Transverse colon (tissue), 4 donors: ENCODE results near the gene ATRAID. TPM values are rescaled to one million over a fixed set of nuclear protein-coding genes. Genes with fewer than 3 reads are reported as not detected.

Experiments used
- DNase-seq: peaks from one replicate; pipeline ENCODE4 v3.0.0-alpha.2; 2019
- H3K27ac ChIP-seq, 4 donors: fragments of 200-600 bp; sonication (generic); 2 replicates each; pipeline ENCODE4 v1.5.1; 2016 to 2018; ENCODE audit warnings: inconsistent platforms in 4 of 4
- H3K27me3 ChIP-seq: fragments of 200-600 bp; sonication (generic); 2 replicates; pipeline ENCODE4 v1.5.1; 2017; ENCODE audit warnings: inconsistent platforms
- H3K36me3 ChIP-seq, 4 donors: fragments of 200-600 bp; sonication (generic); 2 replicates each; pipeline ENCODE4 v1.5.1; 2017 to 2019; ENCODE audit warnings: inconsistent platforms in 4 of 4
- H3K4me1 ChIP-seq, 4 donors: fragments of 200-600 bp; sonication (generic); 2 replicates each; pipeline ENCODE4 v1.5.1; 2017 to 2020; ENCODE audit warnings: inconsistent platforms in 4 of 4
- H3K4me3 ChIP-seq, 4 donors: fragments of 200-600 bp; sonication (generic); 1 replicate in 1 of 4; 2 replicates in 3 of 4; pipeline versions ENCODE4 v1.5.1 to v1.6.1; 2017 to 2019; ENCODE audit warnings: inconsistent platforms in 4 of 4
- H3K9me3 ChIP-seq, 2 donors: fragments of 200-600 bp; sonication (generic); 2 replicates each; pipeline ENCODE4 v1.5.1; 2017 to 2019; ENCODE audit warnings: inconsistent platforms in 2 of 2
- EP300 ChIP-seq: sonication (generic); formaldehyde crosslinking; IDR thresholded peaks from one replicate; pipeline ENCODE4 v1.6.1; 2017; ENCODE audit warnings: antibody characterized with exemption, low read depth
- POLR2A ChIP-seq: fragments of 450-650 bp; IDR thresholded peaks from one replicate; pipeline ENCODE4 v1.6.1; 2016; ENCODE audit warnings: antibody characterized with exemption, mild to moderate bottlenecking, moderate library complexity
- POLR2AphosphoS5 ChIP-seq, 3 donors: sonication (generic); formaldehyde crosslinking; IDR thresholded peaks; one replicate each; pipeline ENCODE4 v1.6.1; 2016; ENCODE audit warnings: antibody characterized with exemption in 3 of 3
- WGBS, 2 donors: methylation state at CpG; one replicate each; pipeline ENCODE4 v1.1.5; 2018; ENCODE audit warnings: low coverage in 1 of 2; 5-methylcytosine and 5-hydroxymethylcytosine counted together
- in situ Hi-C, 4 donors: fragments of 200-750 bp; cut with MboI; loops; one replicate each; pipeline versions ENCODE4 v1.15.0 to v1.15.1; 2017; ENCODE audit warnings: low sequenced_read_pairs in 3 of 4, low pct_ligation_motif_present in 1 of 4, low pct_unique_long_range_greater_than_20kb in 1 of 4
- intact Hi-C: fragments of 100-400 bp; cut with DNase I; formaldehyde crosslinking; loops from one replicate; pipeline ENCODE4 v1.15.1; 2023; ENCODE audit warnings: low total_unique reads
- total RNA-seq, 4 donors: library from RNA; depleted of rRNA; stranded (reverse); fragments of >200 nt; gene quantifications; one replicate each; pipeline ENCODE4 v1.1.0, GENCODE V29; 2016
- TF ChIP-seq, protein P1 (sequence below), 5 experiments: fragments of 200-600 bp in 3 of 5; fragments of 450-650 bp in 2 of 5; sonication (generic) in 3 of 5; IDR thresholded peaks; 1 replicate in 2 of 5; 2 replicates in 3 of 5; pipeline ENCODE4 v1.5.1; 2016 to 2017; ENCODE audit warnings: antibody characterized with exemption in 5 of 5, inconsistent platforms in 3 of 5, mild to moderate bottlenecking in 2 of 5, moderate library complexity in 1 of 5

The ATRAID gene
- total RNA-seq, 4 donors from 2014 or later = 64.7 to 179 (median 121) TPM

DNA sequence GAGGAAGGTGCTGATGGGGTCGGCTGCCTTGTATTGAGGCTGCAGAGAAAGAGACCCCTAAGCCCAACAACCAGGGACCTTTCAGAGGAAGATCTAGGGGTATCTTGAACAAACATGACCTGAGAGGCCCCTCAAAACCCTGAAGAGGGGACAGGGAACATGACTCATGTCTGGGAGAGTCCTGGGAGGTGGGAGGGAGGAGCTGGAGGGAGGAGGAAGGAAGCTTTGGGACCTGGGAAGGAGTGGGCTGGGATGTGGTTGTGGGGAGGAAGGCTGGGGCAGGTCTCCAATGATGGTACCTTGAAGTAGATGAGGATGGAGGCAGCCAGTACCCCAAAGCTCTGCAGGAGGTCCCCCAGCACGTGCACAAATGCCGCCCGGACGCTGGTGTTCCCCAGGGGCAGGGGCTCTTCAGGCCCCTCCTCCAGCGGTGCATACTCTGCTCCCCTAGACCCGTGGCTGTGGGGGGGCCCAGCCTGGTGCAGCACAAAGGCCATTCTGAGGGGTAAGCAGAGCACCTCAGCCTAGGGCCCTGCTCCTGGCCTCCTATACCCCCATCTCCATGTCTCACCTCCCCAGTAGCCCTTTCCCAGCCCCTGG is 45.1 kb downstream of the ATRAID start:
- Histone ChIP-seq H3K27me3 (peaks cover 89% of the 10 kb centered on the region), H3K9me3 (no peaks in the 10 kb centered on the region), H3K36me3 (no peaks in the 10 kb centered on the region), H3K4me3 (no peak overlapping the region), H3K27ac (no peak overlapping the region), H3K4me1 (peaks cover 0 to 3% (median 2%) of the 10 kb centered on the region in 4 donors)
- 70% methylated on average over 7 of the region's 7 CpGs; no CpG with 5 or more reads in 1 of the 2 donors for WGBS, 2 donors
- no peak for DNase-seq
- TF ChIP-seq POLR2A = no peak
- intact Hi-C loops (no loop called here), in situ Hi-C loops (no loop called here)

DNA sequence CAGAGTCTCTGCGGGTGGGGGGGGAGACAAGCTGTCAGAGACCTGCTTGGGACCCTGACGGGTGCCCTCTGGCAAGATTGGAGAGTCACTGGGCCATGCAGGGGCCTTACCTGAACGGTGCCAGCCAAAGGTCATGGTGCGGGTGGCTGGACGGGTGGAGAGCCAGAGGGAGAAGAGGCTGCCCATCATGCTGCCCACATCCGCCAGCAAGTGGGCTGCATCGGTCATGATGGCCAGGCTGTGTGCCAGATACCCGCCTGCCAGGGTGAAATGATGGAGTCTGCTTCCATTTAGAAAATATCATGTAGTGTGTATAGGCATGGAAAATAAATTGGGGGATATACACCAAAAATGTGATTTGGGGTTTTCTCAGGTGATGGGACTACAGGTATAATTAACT is 46.2 kb downstream of the ATRAID start:
- intact Hi-C loops = no loop called here
- no peak for DNase-seq

DNA sequence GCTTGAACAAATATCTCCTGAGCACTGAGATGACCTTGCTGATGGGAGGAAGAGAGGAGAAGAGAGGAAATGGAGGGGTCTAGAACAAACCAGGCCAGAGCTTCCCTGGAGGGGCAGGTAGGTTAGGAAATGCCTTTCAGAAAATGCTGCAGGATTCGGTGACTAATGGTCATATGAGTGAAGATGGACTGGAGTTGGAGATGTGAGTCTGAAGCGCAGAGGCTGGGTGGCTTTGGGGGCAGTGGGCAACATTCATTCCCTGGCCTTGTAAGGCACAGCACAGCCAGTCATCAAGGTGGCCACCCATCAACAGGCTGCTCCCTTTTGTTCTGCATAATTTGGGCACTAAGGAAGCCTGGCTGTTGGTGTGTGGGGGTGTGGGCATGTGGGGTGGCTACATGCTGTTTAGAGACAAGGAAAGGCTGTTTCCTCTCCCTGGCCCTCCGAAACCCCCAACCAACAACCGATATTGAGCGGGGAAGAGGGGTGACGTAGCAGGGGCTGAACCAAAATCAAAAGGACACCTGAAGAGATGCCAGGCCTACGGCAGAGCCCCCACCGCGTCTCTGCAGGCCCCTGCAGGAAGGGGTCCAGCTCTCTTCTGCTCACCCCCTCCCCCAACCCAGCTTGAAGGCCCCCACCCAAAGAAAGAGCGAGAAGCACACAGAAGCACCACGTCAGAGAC is 49.5 kb downstream of the ATRAID start:
- in situ Hi-C loops = no loop called here
- TF ChIP-seq, protein P1, sequence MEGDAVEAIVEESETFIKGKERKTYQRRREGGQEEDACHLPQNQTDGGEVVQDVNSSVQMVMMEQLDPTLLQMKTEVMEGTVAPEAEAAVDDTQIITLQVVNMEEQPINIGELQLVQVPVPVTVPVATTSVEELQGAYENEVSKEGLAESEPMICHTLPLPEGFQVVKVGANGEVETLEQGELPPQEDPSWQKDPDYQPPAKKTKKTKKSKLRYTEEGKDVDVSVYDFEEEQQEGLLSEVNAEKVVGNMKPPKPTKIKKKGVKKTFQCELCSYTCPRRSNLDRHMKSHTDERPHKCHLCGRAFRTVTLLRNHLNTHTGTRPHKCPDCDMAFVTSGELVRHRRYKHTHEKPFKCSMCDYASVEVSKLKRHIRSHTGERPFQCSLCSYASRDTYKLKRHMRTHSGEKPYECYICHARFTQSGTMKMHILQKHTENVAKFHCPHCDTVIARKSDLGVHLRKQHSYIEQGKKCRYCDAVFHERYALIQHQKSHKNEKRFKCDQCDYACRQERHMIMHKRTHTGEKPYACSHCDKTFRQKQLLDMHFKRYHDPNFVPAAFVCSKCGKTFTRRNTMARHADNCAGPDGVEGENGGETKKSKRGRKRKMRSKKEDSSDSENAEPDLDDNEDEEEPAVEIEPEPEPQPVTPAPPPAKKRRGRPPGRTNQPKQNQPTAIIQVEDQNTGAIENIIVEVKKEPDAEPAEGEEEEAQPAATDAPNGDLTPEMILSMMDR (IDR thresholded peaks at IDR 0.05) = no peak
- no peak for TF ChIP-seq EP300
- TF ChIP-seq POLR2A = no peak
- TF ChIP-seq POLR2AphosphoS5 (IDR thresholded peaks at IDR 0.05) = no peak
- 35 to 52% methylated on average over 9 to 11 of the region's 11 CpGs for WGBS, 2 donors

More for the DNA sequence above, 46.2 kb downstream of the ATRAID start:
- WGBS, 2 donors = 80 to 83% methylated on average over 1 to 8 of the region's 8 CpGs
- H3K27me3 ChIP-seq = peaks cover 90% of the 10 kb centered on the region
- H3K4me1 ChIP-seq = peaks cover 4 to 14% (median 13%) of the 10 kb centered on the region in 4 donors
- in situ Hi-C loops = no loop called here
- TF ChIP-seq, protein P1 (IDR thresholded peaks at IDR 0.05) = no peak
- TF ChIP-seq EP300 = no peak
- no peak for TF ChIP-seq POLR2AphosphoS5 (IDR thresholded peaks at IDR 0.05)
- TF ChIP-seq POLR2A = no peak
- H3K9me3 ChIP-seq = no peaks in the 10 kb centered on the region
- no peaks in the 10 kb centered on the region for H3K36me3 ChIP-seq
- no peak overlapping the region for H3K27ac ChIP-seq
- H3K4me3 ChIP-seq = no peak overlapping the region

DNA sequence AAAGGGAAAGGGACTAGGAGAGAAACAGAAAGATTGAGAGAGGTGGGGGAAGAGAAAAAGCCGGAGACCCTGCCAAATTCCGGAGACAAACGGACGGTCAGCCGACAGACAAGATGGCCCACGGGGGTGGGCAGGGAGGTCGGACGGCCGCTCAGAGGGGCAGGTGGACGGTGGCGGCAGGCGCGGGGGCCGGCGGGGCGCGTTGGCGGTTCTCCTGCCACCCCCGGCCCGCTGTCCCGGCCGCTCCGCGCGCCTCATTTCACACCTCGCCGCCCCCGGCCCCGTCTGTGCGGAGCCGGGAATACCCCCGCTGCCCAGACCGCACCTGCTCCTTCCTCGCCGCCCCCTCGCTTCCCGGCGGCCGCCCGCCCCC is 50.1 kb downstream of the ATRAID start:
- no peaks in the 10 kb centered on the region for H3K9me3 ChIP-seq
- 4% methylated on average over 18 of the region's 40 CpGs; no CpG with 5 or more reads in 1 of the 2 donors for WGBS, 2 donors
- in situ Hi-C loops = no loop called here
- no peak for TF ChIP-seq POLR2AphosphoS5 (IDR thresholded peaks at IDR 0.05)
- no peak for TF ChIP-seq POLR2A
- TF ChIP-seq EP300 = no peak
- TF ChIP-seq, protein P1 (IDR thresholded peaks at IDR 0.05) = no peak
- H3K36me3 ChIP-seq = no peaks in the 10 kb centered on the region
- H3K4me1 ChIP-seq = peaks cover 14 to 36% (median 35%) of the 10 kb centered on the region in 4 donors
- no peak for DNase-seq
- peak overlapping the region in 3 of 4 donors; percentile 26 to 57 (median 49) for H3K4me3 ChIP-seq
- no peak overlapping the region for H3K27ac ChIP-seq
- peaks cover 100% of the 10 kb centered on the region for H3K27me3 ChIP-seq
- intact Hi-C loops = no loop called here

More for the DNA sequence above, 49.5 kb downstream of the ATRAID start:
- H3K4me1 ChIP-seq = peaks cover 14 to 36% (median 35%) of the 10 kb centered on the region in 4 donors
- H3K36me3 ChIP-seq = no peaks in the 10 kb centered on the region
- no peaks in the 10 kb centered on the region for H3K9me3 ChIP-seq
- no peak overlapping the region for H3K4me3 ChIP-seq
- H3K27ac ChIP-seq = no peak overlapping the region
- DNase-seq = no peak
- intact Hi-C loops = no loop called here
- peaks cover 100% of the 10 kb centered on the region for H3K27me3 ChIP-seq
